HG03064 (cell line): ENCODE results near the gene TTLL11.
"Not testable (repeated sequence)": the region's sequence is repeated elsewhere in the genome, so short reads cannot be mapped to it uniquely, and the experiment has no call there.

Experiments used
- ATAC-seq: cut with Tn5 transposase; IDR thresholded peaks from one replicate; pipeline ENCODE4 v1.9.1; 2021; ENCODE audit warnings: low read depth; ENCODE audit not compliant: unreplicated experiment

Gene TTLL11

DNA sequence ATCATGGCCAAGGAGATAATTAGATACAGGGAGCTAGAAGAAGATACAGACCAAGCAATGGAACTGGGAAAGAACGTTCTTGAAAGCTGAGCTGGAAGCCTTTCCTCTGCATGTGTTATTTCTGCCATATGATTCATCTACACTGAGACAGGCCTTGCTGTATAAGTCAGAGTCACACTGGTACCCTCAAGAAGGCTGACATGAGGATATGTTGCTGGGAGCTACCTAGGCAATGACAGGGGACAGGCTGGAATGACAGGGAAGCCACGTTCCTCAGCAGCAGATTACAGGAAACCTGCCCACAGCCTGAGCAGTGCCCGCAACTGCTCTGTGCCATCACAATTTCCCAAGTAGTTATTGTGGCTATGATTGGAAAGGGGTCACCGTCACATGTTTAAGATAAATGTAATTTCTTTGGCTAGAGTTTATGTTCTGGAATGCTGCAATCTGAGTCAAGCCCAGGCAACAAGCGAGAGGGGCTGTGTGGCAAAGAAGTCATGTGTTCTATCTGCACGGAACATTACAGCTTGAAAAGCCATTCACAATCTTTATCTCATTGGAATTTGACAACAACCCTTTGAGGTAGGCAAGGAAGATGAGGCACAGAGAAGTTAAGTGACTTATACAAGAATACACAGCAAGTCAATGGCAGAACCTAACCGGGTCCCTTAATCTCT lies 108.2 kb downstream of the TTLL11 start:
- ATAC-seq: no peak

DNA sequence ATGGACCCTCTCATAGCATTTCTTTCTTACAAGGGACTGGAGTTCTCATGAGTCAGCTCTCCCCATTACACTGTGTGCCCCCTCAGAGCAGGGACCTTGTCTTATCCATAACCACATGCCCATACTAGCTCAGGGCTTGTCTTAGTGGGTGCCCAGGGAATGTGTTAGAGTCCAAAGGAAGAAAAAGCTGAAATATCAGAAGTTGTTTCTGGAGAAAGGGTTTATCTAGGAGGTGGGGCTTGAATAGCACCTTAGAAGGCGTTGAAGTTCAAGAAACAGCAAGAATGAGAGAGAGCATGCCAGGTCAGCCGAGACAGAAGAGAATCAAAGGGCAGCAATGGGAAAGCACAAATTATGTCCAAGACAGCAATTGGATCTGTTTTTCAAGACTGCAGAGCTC lies 109.4 kb downstream of the TTLL11 start:
- no peak for ATAC-seq

DNA sequence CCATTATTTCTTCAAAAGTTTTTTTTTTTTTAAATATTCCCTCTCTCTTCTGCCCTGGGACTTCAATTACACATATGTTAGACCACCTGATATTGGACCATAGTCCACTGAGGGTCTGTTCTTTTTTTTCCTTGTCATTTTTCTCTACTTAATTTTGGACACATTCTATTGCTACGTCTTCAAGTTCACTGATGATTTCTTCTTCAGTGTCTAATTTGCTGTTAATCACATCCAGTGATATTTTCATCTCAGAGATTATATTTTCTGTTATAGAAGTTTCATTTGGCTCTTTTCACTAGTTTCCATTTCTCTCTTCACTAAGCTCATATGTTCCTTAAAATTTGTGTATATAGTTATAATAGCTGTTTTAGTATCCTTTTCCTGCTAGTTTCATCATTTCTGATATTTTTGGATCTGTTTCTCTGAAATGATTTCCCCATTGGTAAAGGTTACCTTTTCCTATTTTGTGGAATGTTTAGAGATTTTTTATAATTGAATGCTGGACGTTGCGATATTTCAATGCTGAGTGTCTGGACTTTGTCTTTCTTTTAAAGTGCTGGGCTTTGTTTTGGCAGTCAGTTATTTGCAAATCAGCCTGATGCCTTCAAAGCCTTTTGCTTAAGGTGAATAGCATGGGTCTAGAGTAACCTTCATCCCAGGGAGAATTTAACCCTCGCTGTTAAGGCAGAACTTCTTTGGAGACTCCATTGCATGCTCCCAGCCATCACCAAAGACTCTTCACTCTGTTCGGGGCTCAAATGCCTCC lies 111.8 kb downstream of the TTLL11 start:
- ATAC-seq: no peak

DNA sequence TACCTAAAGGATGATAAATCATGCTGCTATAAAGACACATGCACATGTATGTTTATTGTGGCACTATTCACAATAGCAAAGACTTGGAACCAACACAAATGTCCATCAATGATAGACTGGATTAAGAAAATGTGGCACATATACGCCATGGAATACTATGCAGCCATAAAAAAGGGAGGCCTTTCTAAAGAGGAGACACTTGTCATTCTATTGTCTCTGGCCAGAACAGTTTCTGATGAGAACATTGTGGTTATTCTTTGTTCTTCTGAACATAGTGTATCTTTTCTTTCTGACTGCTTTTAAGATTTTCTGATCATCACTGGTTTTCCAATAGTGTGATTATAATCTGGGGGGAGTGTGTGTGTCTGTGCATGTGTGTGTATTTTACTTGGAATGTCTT lies 112.4 kb downstream of the TTLL11 start:
- not testable (repeated sequence) for ATAC-seq

DNA sequence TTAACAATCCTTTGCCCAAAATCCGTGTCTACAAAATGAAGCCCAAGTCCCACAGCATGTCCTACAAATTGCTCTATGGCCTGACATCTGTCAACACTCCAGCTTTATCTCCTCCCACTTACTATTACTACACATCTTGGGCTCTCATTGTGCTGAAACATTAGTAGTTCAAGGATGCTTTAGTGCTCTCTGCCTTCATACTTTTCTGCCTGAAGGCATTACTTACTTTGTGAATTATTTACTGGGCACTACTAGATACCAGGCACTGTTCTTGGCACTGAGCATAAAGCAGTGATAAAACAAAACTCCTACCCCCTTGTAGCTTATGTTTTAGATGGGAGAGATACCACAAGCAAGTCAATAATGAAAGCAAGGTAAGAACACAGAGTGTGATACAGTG lies 113.4 kb downstream of the TTLL11 start:
- ATAC-seq: no peak

DNA sequence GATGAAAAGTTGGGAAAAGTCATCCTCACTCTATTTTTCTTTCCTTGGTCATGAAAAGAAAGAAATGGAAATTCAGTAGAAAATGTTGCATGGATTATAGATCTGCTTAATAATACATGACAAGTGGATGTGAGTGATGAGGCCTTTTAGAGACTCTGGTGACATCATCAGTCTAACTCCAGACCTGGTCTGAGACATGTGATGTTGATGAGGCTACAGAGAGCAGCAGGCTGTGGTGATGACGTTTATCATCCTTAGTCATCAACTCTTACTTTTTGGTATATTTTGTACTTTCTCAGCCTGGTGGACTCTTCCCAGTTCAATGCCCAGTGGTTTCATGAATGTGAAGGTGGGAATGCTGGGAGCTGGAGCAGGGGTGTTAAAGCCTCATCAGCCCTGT lies 116.4 kb downstream of the TTLL11 start:
- ATAC-seq: no peak

DNA sequence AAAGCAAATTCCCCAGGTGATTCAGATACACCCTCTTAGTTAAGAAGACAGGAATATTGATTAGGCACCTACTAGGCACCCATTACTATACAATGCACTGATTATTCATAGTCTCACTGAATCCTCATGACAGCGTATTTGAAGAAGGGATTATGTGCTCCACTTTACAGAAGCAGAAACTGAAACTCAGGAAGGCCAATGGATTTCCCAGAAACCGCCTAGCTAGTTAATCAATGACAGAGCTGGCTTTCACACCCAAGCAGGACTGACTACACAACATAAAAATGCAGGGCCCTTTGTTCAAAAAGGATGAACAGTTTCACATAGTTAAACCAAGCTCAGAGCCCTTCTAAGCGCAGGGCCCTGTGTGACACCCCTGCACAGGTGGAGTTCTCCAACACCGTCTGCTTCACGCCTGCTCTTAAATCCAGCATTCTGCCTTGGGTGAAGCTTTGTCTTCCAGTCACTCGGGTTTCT lies 117.3 kb downstream of the TTLL11 start:
- ATAC-seq: no peak

DNA sequence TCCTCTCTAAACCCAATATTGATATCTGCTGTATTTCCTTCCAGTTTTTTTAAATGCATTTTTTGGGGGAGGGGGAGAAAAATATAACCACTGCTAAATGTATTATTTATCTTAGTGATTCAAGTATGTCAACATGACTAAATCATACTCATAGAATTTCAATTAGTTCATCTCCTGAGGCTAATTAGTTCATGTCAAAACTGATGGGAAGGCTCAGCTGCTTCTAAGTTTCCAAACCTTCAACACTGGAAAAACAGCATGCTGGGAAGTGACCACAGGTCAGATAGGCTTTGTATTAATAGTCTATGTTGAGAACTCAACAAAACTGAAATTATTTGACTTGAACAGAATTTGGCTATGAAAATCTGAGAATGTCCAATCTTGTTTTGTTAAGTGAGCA lies 118.7 kb downstream of the TTLL11 start:
- ATAC-seq: no peak

DNA sequence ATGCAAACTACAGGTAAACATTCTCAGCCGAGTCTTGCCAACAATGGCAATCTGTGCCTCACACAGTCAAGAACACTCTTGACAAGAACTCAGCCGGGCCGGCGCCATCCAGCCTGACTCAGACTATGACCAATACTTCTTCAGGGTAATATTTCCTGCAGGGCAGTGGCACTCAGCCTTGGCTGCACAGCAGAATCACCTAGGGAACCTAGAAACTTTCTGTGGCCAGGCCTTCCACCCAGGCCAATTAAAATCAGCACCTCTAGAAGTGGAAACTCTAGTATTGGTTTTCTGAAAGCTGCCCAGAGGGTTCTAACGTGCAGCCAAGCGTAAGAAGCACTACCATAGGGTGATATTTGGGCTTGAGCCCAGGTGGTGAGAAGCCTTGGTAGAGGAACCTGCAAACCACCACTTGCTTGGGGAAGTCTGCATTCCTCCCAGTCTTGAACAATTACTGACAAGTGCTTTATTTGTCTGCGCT lies 120.6 kb downstream of the TTLL11 start:
- ATAC-seq: no peak

DNA sequence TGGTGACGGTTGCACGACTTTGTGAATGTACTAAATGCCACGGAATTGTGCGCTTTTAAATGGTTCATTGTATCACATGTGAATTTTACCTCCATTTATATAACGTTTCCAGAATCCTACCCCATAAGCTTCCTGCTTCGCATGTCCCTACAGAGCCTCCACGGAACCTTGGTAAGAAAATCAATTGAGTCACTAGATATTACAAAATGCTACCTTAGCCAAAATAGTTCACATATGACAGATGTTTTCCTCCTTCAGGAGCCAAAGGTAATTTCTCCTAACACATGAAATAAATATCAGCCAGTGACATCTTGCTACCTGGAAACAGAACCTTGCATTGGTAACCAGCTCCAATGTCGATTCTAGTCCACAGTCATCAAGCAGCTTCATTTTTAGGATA lies 125.1 kb downstream of the TTLL11 start:
- no peak for ATAC-seq

DNA sequence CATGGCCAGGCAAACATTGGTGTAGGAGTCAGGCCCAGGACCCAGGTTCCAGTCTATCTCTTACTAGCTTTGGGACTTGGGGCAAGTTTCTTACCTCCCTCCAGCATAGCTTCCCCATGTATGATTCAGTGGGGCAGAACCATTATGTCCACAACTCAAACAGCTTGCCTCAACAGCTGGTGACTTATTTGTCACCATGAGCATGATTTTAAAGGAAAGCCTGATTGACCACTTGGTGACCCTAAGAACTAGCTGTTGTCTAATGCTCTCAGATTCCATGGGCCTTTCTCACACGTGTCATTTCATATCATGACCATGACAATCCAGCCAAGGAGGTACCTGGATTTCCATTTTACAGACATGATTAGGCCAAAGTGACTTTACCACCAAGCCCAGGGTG lies 126.4 kb downstream of the TTLL11 start:
- ATAC-seq: no peak

DNA sequence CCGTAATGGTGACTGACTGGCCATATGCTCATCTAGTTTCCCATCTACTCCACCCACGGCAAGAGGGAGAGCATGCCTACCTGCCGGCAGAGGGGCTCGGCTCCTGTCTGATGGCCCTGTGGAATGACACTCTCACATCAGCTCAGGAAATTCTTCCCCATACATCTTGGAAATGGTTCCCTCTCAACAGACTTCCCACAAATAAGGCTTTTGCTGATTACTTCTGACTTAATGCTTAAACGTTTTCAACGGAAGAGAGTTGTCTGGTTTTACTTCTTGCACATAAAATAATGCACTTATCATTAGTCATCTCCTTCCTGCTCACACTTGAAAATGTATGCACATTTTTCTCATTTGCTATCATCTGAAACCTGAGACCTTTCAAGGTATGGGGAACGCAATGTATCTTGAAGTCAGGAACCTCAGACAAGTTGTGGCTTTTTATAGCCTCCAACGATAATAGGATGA lies 129.5 kb downstream of the TTLL11 start:
- no peak for ATAC-seq

DNA sequence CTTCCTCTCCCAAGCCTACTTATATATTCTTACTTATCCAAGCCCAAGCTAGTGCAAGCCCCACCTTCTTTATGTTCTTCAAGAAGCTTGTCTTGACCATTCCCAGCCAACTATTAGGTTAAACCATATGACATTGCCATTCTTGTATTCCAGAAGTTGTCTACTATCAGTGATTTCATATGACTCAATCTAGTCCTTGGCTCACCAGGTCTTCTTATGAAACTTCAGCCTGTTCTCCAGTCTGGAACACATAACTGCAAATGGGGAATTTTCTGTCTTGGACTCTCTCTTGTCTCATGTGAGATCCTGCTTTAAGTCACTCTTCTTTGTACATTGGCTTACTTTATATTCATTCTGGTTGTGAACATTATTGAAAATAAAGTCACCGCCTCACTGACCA lies 130.7 kb downstream of the TTLL11 start:
- ATAC-seq: no peak

DNA sequence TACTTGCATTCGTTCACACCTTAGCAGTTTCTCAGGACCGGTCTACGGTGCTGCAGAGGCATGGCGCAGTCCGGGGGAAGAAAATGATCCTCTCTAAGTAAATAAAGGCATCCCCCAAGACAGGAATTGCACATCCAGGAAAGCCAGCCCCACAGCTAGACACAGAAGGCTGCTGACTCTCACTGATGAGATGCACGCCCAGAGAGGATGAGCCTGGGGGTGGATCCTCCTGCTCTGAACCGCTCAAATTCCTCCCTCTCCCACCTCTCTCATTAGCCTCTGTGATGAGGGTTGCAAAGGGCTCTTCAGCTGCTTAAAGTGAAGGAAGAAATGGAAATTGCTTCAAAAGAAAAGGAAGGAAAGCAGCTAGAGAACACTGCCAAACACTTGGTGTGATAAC lies 132.4 kb downstream of the TTLL11 start:
- ATAC-seq: no peak

DNA sequence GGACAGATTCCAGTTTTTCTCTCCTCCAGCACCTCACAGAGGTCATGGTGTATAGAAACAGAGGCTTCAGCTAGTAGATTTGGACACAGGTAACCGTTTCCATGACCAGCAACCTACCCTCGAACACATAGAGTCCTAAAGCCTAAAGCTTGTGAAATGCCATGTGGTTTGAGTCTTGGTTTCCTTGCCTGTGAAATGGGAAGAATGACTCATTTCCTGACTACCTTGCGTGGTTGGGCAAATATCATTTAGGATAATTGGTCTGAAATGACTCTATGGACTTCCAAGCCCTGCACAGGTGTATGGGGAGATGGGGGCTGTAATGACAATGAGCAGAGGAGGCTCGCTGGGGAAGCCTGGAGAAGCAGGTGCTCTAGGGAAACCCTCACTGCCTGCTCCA lies 134.6 kb downstream of the TTLL11 start:
- ATAC-seq: no peak

DNA sequence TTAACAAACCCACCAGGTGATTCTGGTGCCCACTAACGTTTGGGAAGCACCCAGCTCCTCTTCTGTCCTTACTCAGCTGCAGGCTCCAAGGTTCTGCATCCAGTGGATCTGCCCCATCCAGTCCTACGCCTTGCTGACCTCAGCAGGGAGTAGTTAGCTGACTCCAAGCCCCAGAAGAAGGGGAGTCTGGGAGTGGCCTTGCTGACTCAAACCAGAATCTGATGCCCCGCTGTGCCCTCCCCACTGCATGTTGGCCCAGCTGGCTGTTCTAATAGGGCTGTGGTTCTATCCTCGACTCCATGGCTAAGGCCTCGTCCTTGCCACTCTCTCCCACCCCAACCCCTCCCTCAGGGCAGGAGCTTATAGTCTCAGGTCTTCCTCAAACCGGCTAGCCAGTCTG lies 136.3 kb downstream of the TTLL11 start:
- ATAC-seq: no peak

DNA sequence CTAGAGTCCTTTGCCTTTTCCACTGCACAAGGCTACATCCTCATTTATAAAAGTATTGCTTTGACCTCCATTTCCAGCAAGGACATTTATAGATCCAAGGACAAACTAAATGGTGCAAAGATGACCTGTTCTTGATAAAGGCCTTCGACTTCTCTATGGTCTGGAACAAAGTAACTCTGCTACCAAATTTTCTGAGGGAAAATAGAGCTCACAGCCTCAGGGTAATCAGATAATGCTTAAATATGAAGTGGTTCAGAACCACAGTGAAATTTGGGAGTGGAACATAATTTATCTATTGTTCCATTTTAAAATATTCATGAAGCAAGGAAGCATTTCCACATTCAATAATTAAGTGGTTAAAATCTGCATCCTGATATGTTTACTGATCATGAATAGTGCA lies 137.5 kb downstream of the TTLL11 start:
- ATAC-seq: no peak

DNA sequence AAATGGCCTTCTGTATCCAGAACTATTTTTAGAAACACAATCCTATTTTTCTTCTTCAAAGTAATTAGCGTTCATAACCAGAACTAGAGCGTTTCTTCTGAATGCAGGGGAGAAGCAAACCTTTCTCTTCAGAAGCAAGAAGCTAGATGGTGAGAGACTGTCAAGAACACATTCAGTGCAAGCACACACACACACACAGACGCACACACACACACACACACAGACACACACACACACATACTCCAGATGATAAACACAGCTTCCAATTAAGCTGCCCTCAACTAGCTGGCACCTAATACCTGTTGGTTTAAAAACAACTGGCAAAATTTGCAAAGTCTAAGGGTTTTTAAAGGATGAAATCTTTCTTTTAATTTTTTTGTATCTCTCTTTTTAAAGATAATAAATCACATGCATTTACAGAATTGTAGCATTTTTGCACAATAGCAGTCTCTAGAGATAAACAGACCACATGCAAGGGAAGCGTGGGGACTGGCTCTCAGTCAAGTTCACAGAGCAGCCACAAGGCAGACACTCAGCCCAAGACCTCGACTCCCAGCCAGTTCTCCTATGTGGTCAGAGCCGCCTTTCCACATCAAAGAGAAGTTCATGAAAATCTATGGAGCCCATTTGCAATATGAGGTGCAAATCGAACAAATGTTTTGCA lies 138.5 kb downstream of the TTLL11 start:
- no peak for ATAC-seq

DNA sequence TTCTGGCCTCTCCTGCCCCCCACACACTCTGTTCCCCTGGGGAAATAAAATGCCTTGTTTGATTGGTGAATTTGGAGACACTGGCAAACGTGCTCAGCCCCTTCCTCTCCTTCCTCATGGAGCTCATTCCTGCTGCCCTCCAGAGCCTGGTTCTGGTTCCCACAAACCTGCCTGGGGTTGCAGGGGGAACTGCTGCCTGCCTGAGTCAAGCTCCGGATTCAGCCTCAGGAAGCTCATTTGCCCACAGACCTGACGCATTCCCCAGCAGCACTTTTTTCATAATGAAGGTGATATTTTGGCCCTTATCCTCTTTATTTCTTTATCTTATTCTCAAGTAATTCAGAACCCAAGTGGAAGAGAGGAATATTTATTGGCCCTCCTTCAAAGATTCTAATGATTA lies 140.5 kb downstream of the TTLL11 start:
- no peak for ATAC-seq

DNA sequence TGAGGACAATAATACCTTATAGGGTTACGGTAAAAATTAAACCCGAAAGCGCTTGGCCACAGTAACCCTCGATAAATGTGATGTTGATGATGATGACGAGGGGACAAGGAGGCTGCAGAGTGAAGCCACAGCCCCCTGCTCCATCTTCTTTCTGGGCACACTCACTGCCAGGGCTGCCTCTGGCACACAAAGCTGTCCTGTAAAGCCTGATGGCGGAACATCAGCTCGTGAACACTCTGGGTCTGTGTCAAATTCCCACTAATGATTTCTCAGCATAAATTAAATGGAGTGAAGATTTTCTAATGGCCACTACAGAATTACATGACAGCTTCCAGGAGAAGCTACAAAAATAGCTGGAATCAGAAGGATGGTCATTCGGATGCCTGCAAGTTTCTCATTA lies 142.2 kb downstream of the TTLL11 start:
- ATAC-seq: no peak

DNA sequence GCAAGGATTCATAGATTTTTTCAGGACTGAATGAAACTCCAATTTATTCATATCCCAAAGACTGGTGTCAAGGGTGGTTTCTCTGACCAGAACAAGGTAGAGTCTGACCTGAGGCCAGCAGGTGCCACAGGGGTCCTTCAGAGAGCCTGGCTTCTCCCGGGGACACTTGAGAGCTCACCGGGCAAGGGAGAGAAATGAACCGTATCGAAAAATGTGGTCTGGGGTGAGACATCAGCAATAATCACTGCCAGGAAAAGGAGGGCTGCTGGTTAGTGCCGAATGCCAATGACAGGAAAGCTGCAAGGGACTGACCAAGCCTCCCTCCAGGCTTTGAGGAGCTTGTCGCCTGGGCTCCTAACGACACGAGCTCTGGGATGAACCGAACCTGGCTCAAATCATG lies 142.7 kb downstream of the TTLL11 start:
- ATAC-seq: no peak
